LNCaP clone FGC (cell line): ENCODE data around the gene MAP3K14.
A peak's percentile ranks its signal among the peaks of the same experiment; 100 is the strongest.

Experiments
- DNase-seq: peaks from one replicate; pipeline ENCODE4 v3.0.0-alpha.2; 2011; ENCODE audit warnings: low read depth
- H3K4me3 ChIP-seq: 2 replicates; pipeline ENCODE4 v1.5.1; 2011; ENCODE audit warnings: mild to moderate bottlenecking, low read depth, low read length, control low read depth
- CTCF ChIP-seq: IDR thresholded peaks from 2 replicates; pipeline ENCODE4 v1.5.1; 2012; ENCODE audit warnings: mild to moderate bottlenecking; ENCODE audit not compliant: control insufficient read depth, insufficient read depth; ENCODE audit errors: extremely low read depth

Gene MAP3K14

GRCh38 chr17:45318561-45319230, 1.9 kb upstream of the MAP3K14 start:
- TF ChIP-seq CTCF: no peak
- no peak overlapping the region for H3K4me3 ChIP-seq
- DNase-seq: no peak

GRCh38 chr17:45317111-45317928, 500 bp upstream of the MAP3K14 start:
- H3K4me3 ChIP-seq: peak overlapping the region; percentile 49
- no peak for TF ChIP-seq CTCF
- DNase-seq: peak; percentile 100

GRCh38 chr17:45315648-45316433, 979 bp downstream of the MAP3K14 start:
- no peak for TF ChIP-seq CTCF
- no peak for DNase-seq
- H3K4me3 ChIP-seq: peak overlapping the region; percentile 79

GRCh38 chr17:45314741-45315647, 1.8 kb downstream of the MAP3K14 start:
- no peak for DNase-seq
- H3K4me3 ChIP-seq: peak overlapping the region; percentile 79
- TF ChIP-seq CTCF: no peak

- no peak for DNase-seq
- no peak overlapping the region for H3K4me3 ChIP-seq
- no peak for TF ChIP-seq CTCF
Observed at GRCh38 chr17:45313996-45314740, 2.7 kb downstream of the MAP3K14 start.

GRCh38 chr17:45313421-45313771, 3.4 kb downstream of the MAP3K14 start:
- no peak overlapping the region for H3K4me3 ChIP-seq
- TF ChIP-seq CTCF: no peak
- no peak for DNase-seq
